Cardiac fibroblast (primary cell): Measurements from ENCODE around the gene PIEZO2.

Experiments
- DNase-seq, 2 donors: peaks; one replicate each; pipeline versions ENCODE4 v3.0.0 to v3.0.0-alpha.2; 2010; ENCODE audit warnings: low read depth in 2 of 2
- H3K4me3 ChIP-seq, 2 donors: replicated peaks in 1 of 2; 1 replicate in 1 of 2; 2 replicates in 1 of 2; pipeline ENCODE4 v1.5.1; 2011; ENCODE audit warnings: low read depth in 2 of 2, low read length in 2 of 2, mild to moderate bottlenecking in 2 of 2, moderate library complexity in 1 of 2
- CTCF ChIP-seq: IDR thresholded peaks from one replicate; pipeline ENCODE4 v1.5.1; 2011; ENCODE audit warnings: low read depth, mild to moderate bottlenecking, low read length, inconsistent platforms

PIEZO2 gene

GRCh38 chr18:11089931-11090715 lies 59.2 kb downstream of the PIEZO2 start:
- no peak for DNase-seq
- no peak overlapping the region for H3K4me3 ChIP-seq
- TF ChIP-seq CTCF, result no peak

- no peak for TF ChIP-seq CTCF
- DNase-seq, result no peak
These were observed 68.3 kb downstream of the PIEZO2 start for GRCh38 chr18:11081009-11081532.

GRCh38 chr18:11078491-11078890 lies 70.9 kb downstream of the PIEZO2 start:
- TF ChIP-seq CTCF, result no peak
- no peak overlapping the region for H3K4me3 ChIP-seq
- DNase-seq, result no peak

More at GRCh38 chr18:11081009-11081532, 68.3 kb downstream of the PIEZO2 start:
- H3K4me3 ChIP-seq, result no peak overlapping the region

- TF ChIP-seq CTCF, result no peak
- no peak for DNase-seq
- H3K4me3 ChIP-seq, result no peak overlapping the region
These were observed 71.7 kb downstream of the PIEZO2 start for GRCh38 chr18:11077548-11078187.

- DNase-seq, result no peak
- no peak for TF ChIP-seq CTCF
- no peak overlapping the region for H3K4me3 ChIP-seq
These were observed 74.5 kb downstream of the PIEZO2 start for GRCh38 chr18:11074889-11075288.

GRCh38 chr18:11073971-11074370 lies 75.4 kb downstream of the PIEZO2 start:
- DNase-seq, result no peak
- no peak overlapping the region for H3K4me3 ChIP-seq
- no peak for TF ChIP-seq CTCF
